ENCODE data around the gene BMX. TPM values are rescaled to one million over a fixed set of nuclear protein-coding genes. Genes with fewer than 3 reads are reported as not detected.

The BMX gene
- polyA plus RNA-seq, 1 donor, result 2.3 TPM

DNA sequence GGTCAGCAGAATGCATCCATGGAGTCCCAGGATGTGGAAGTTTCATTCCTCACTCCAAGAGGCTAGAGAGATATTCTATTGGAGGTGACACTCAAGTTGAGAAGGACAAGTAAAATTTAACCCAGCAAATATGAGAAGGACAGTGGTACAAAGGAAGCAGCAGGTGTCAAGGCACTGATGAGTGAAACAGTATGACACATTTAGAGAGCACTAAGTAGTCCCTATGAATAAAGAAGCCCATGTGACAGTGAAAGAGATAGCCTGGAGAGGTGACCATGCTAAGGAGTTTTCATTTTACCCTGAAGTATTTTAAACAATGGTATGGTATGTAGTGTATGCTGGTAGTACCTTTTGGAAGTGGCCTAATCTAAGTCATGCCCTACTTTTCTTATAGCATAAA is 9.2 kb downstream of the BMX start:
- DNase-seq, result no peak

DNA sequence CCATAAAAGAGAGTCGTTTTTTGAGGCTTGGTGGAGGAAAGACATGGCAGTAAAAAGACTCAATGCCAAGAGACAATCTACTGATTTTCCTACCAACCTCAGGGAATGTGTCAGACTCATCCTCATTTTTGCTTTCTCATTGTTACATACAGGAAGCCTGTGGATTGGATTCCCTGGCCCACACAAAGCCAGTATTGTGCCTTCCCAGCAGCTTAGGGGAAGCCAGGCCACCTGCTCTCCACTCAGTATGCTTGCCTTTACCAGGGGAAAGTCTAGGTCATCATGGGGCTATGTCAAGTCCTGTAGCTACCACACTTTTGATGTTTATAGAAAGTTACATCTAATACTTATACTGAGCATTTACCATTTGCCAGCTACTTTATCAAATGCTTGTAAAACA is 11.0 kb downstream of the BMX start:
- no peak for DNase-seq

DNA sequence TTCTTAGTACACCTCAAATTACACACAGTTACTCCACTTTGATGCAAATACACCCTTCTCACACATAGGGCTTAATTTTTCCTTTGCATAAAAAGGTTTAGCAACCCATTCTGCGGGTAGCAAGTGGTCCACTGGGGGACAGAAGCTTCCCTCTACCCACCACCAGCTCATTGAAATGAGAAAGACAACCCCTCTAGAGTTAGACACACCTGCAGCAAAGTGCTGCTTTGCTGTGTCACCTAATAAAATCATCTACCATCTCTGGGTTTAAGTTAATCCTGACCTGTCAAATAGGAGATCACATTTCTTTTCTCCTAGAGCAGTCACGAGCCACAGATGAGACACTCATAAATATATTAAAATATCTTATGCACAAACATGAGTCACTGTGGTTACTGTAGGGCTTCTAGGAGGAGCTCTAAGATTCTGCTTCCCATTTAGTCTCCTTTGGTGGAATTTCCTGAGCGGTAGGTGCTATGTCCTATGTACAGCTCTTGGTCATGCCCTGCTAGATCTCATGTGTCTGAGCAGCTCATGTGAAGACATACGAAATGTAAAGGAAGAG is 11.9 kb downstream of the BMX start:
- no peak for DNase-seq

DNA sequence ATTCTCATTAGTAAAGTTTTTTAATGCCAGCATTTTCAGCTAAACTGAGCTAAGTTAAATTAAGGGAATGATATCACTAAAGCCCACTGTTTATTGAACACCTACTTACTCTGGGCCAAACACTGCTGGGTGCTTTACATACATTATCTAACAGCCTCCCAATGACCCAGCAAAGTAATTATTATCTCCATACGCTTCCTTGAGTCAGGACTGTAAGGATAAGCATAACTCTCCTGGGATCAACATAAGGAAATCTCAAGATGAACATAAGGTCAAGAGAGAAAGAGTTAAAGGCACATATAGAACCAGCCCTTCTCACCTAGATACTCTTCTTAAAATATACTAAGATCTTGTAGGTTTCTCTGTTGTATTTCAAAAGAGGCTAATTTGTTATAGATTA is 13.7 kb downstream of the BMX start:
- DNase-seq, result no peak

DNA sequence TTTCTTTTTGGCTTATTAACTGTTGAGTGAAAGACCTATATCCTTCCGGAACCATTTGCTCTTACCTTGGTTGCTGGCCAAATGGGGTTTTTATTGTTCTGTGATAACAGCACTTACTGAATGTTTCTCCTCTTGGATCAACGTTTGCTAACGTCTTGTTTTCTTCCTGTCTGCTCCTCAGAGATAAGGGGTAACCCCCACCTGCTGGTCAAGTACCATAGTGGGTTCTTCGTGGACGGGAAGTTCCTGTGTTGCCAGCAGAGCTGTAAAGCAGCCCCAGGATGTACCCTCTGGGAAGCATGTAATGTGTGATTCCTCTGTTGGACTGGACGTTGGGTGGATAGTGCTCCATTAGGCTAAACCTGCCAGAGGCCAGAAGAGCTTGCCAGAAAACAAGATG is 15.3 kb downstream of the BMX start:
- no peak for DNase-seq

DNA sequence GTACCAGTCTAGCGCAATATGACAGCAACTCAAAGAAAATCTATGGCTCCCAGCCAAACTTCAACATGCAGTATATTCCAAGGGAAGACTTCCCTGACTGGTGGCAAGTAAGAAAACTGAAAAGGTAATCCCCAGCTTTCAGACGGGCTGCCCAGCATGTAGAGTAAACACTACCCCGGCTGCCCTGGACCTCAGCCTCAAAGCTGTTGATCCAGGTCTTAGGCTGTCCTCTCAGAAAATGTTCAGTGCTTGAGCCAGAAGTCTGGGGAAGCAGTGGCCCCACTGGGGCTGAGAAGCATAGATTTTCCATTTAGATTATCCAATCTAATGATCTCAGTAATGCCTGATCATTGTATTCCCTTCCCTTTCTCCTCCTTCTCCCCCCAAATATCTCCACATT is 21.9 kb downstream of the BMX start:
- DNase-seq, result no peak

DNA sequence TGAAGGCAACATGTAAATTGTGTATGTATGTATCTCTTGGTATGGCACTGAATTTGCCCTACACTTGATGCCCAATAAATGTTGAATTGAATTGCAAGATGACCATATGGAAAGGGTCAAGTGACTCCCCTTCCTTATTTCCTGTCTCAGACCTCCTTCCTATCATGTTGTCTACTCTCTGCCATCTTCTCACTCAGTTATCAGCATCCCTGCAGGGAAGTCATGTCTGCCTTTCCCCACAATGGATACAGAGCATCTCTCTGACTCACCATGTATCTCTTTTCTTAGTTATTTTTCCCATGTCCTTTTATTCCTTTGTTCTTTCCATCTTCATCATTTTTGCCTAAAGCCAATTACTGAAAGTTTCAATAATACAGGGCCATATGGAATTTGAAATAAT is 22.5 kb downstream of the BMX start:
- no peak for DNase-seq

DNA sequence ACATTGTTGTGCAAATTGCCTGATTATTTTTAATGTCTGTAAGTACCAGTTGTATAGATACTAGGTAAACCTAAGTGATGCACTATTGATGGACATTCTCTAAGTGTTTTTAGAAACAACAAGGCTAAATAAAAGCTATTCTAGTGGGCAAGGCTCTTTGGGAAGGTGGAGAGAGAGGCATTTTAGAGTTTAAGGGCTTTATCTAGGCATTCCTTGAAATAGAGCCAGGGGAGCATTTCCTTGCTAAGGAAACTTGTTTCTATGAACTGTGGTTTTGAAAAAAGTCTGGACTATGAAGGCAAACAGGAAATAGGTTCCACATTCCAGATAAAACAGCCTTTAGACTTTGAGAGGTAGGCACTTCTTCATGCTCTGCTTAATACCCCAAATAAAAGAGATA is 23.8 kb downstream of the BMX start:
- DNase-seq, result no peak

DNA sequence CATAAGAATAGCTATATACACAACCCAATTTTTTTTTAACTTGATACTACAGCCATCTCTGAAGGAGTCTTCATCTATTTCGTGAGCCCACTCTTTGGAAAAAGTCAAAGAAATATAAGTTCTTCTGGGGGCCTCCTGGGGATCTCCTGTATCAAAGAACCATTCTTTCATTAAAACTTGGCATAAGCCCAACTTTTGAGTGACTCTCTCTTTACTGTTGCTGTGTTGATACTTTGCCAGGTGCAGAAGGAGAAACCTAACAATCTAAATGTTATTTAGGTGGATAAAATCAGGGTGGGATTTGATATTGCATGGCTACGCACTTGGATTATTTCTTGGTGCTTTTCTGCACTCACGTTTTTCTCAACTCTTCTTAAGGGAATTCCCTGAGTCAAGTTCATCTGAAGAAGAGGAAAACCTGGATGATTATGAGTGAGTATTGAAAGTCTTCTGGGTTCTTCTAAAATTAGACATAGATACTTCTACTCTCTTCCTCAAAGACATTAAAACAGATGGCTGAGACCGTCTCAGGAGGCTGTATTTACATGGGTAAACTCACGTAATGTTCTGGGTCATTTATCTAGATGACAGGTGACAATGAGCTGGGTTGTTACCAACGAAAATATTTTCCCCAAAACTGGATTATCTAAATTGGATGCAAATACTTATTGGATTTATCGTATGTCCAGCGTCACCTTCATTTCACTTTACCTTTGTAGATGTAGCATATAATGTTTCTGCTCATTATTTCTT is 25.2 kb downstream of the BMX start:
- no peak for DNase-seq

DNA sequence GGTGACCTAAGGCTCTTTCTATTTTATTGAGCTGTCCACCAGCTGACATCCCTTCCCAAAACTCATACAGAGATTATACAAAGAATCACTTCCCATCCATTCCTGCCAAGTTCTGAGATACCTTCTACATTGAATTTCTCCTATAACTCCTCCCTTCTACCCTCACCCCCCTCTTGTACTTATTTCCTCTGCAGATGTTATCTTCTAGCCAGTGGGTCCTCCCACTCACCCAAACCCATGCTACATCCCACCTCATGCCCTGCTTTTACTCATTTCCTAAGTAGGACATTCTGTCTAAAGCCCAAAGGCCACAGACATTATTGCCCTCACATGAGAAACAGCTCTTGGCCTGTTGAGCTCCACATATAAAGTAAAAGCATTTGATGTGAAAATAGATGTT is 28.6 kb downstream of the BMX start:
- no peak for DNase-seq

DNA sequence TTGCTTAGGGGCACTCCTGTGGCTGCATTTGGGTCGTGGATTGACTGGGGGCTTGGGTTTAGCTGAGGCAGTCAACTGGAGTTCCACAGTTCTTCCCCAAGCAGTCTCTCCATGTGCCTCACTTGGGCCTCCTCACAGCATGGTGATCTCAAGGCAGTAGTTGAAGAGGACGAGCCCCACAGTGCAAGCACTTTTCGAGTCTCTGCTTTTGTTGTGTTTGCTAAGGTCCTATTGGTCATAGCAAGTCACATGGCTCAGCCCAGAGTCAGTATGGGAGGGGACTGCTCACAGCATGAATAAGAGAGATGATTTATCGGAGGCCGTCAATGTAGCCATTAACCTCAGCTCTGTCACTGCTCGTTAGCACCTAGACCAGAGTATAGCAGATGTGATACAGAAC is 29.7 kb downstream of the BMX start:
- no peak for DNase-seq

DNA sequence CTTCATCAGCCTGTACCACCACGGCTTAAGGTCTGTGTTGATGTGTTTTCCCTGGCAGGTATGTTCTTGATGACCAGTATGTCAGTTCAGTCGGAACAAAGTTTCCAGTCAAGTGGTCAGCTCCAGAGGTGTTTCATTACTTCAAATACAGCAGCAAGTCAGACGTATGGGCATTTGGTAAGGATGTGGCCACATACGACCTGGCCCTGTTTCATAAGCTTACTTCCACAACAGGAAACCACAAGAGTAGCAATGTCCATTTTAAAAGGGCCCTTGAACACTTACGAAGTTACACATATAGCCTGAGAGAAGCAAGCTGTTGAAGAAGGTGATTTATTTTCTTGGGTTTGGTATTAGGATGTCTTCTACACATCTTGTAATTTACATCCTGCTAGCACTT is 46.1 kb downstream of the BMX start:
- no peak for DNase-seq

DNA sequence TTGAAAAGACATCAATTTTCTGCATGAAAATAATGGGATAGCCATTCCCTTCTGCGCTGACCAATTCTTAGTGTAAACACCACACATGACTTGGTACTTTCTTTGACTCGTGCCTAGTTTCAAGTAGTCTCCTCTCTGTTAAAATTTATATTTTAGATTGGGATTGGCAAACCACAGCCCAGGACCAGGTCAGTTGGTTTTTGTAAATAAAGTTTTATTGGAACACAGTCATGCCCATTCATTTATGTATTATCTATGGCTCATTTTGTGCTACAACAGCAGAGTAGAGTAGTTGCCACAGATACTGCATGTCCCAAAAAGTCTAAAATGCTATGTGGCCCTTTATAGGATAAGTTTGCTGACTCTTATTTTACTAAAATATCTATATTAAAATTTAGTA is 46.7 kb downstream of the BMX start:
- no peak for DNase-seq

DNA sequence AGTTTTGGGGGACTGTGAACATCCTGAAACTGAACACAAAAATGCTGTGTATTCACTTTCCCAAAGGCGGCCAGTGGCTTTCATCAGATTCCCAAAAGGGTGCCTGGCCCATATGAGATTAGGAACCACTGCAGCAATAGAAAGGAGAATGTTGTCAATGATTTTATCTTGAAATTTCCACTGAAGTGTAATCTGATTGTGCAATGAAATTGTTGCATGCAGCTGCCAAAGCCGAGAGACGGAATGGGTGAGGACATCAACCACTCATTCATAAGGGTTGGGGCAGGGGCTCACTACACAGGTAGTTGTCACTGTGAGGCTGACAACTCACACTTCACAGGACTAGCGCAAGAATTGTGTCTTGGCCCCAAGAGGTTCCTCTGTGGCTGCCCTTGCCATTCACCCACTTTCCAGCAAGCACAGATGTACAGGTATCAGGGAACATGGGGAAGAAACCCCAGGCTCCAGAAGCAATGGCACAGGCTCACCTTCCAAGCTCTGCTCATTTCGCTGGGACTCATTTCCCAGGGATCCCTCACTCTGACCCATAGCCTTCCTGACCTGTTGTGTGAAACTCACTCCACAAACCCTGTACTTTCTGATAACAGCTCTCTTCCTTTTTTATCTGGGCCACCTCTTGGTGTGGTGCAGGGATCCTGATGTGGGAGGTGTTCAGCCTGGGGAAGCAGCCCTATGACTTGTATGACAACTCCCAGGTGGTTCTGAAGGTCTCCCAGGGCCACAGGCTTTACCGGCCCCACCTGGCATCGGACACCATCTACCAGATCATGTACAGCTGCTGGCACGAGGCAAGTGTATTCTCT is 48.8 kb downstream of the BMX start:
- DNase-seq, result no peak

DNA sequence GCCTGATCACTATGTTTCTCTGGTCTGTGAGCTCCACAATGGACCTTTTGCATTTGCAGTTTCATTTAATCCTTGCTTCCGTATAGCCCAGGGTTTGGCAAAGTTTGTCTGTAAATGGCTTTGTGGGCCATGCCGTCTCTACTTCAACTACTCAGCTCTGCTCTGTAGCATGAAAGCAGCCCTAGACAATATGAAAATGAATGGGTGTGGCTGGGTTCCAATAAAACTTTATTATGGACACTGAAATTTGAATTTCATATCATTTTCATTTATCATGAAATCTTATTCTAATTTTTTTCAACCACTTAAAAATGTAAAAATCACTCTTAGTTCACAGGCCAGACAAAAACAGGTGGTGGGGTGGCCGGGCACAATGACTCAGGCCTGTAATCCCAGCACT is 58.6 kb downstream of the BMX start:
- no peak for DNase-seq

DNA sequence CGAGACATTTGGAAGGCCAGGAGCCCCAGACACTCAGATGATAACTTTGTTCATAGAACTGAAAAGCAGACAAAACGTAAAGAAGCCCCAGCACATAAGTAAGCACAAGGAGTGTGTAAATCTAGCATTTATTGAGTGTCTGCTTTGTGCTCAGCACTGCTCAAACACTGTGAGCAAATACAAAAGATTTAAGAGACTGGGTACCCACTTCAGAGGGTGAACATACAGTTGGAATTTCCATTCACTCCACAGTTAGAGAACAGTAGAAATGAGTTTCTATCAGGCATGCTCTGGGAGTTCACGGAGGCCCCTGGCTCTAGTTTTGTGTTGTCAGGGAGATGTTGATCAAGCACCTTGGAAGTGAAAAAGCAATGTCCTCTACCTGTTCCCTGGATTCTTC is 60.3 kb downstream of the BMX start:
- DNase-seq, result no peak

DNA sequence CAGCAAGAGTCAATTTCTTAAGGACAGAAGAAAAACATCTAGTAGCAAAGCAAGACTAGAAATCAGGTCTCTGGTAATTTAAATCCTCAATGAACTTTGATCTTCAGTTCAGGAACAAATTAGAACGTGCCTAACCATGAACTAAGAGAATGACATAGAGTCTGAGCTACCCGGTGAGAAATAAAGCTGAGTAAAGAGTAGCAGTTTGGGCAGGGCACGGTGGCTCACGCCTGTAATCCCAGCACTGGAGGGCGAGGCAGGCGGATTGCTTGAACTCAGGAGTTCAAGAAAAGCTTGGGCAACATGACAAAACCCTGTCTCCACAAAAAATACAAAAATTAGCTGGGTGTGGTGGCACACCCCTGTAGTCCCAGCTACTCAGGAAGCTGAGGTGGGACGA is 62.4 kb downstream of the BMX start:
- DNase-seq, result no peak

DNA sequence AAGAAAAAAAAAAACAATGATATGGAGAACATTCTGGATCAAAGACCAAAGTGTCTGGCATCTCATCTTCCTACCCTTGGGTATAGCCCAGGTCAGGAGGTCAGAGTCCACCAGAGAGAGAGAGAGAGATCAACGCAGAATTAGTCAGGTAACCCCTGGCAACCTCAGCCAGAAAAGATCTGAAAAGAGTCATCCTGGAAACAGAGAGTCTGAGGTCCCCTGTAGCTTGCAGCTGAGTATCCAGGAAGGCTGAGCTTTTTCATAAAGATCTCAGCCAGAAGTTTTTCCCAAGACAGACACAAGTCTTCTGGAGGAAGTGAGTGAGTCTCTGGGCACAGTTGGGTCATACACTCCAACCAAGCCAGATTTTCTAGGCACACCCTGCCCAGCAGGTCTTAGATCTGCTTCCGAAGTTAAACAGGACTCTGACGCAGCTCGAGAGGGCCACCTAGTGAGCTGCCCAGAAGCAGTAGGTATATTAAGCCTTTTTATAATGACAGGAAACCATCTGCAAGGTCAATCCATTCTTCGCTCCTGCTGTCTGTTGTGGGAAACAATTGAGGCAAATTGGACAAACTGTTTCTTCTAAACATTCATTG is 64.5 kb downstream of the BMX start:
- peak; percentile 34 for DNase-seq

DNA sequence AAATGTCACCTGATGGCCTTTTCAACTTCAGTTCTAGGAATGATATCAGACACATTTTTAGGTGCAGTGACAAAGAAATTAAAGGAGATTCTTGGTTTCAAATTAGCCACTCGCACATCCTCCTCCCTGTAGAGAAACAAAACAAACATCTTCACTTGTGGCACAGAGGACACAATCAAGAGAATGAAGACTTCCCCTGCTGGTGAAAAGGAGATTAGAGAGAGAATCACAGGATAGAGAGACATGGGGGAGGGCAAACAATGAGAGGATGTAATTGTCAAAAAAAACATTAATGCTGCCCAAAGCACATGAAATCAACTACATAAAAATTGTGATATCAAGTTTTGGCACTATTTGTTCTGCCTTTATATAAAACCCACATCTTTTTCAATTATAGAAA is 65.6 kb downstream of the BMX start:
- no peak for DNase-seq

DNA sequence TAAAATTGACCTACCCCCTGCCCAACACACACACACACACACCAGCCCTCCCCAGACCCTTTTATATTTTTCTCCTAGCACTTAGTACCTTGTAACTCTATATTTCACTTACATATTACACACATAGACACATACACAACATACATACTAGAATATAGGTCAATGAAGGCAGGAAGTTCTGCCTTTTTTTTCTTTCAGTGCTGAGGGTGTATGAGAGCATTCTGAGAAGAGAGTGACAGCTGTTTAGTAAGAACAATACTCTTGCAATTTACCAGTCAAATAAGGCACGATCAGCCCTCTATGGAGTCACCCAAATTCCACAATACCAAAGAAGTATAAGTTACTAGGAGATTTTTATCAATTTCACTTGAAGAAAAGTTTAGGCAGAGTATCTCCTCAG is 66.7 kb downstream of the BMX start:
- DNase-seq, result no peak

DNA sequence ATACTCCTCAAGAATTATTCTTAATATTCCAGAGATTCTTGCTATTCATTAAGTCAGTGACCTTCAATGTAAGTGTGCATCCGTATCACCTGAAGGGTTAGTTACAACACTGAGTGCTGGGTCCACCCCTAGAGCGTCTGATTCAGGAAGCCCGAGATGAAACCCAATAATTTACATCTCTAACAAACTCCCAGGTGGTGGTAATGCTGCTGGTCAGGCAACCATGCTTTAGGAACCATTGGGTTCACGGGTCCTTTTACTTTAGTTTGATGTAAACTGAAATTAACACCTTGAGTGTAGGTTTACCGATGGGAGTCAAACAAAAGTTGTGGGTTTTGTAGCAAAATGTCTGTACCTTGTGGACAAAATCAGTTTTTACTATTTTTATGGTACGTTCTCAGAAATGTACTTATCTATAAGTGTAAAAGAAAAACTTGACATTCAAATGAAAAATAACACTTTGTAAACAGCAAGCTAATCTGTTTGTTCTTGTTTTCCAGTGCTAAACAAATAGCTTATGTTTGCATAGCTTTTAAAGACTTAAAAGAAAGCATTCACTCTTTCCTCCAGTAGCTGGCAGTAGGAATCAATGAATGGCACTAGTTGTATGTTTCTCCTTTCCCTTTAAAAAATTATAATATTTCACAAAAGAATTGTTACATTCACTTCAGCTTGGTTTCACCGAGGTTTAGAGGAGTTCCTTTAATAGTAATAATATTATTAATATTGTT is 67.4 kb downstream of the BMX start:
- DNase-seq, result no peak

DNA sequence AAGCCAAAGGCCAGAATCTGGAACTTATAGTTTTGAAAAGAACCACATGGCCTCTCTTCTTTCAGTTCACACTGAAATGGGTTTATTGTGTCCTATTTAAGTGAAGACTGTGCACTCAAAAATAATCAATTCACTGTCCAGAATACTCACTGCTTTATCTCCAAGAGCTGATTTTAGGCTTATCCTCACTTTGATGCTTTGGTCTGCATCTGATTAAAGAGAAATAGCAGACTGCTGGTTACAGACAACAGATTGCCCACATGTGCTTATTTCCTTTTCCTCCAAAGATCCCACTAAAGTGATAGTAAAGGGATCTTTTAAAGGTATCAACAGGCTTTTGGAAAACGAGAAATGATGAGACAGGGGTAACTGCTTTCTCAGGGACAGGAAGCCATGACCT is 69.5 kb downstream of the BMX start:
- DNase-seq, result no peak

DNA sequence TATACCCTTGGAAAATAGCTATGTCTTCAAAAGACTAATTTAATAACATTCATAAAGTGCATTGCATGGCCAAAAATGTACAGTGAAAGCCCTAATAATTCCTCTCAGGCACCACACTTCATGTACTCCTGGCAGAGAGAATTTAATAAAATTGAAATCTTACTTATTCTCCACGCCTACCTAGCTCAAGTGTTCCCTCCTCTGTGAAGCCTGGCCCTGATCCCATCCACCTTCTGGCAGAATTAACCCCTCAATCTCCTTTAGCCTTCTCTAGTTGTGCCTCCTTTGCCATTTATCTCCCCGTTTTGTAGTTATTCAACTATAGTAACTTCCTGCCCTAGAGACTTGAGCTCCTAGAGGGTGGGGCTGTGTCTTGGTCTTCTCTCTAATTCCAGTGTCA is 73.4 kb downstream of the BMX start:
- DNase-seq, result no peak
